HG03103 (cell line): ENCODE data around the gene EPGN.
"Not testable (repeated sequence)": the region's sequence is repeated elsewhere in the genome, so short reads cannot be mapped to it uniquely, and the experiment has no call there.

ENCODE experiments used
- ATAC-seq: cut with Tn5 transposase; IDR thresholded peaks from one replicate; pipeline ENCODE4 v1.9.1; 2021; ENCODE audit warnings: low read depth; ENCODE audit not compliant: unreplicated experiment

Gene EPGN

DNA sequence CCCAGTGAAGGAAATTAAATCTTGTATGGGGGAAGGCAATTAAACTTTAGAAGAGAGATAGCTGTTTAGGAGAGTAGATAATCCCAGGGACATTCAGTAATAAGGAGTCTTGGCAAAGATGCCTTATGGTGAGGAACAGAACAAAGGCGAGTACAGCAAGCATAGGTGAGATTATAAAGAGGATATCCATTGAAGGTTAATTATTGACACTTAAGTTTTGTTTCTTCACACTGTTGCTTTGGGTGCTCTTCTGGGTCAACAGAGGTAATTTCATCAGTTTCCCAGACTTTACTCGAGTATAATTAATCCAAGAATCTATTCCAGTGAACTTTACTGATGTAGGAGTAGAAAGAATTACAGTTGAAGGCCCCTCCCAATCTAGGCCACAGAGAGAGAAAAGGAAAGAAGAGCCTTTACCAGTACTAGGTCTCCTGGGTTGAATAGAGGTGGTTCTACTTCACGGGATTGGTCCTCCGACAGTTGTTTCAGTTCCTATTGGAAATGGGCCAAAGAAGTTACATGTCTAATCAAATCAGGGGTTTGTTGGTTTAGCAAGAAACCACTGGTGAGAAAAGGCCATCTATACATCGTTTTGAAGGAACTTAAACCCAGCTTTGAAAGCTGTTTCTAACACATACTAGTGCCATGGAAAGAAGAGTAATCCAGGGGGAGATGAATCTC lies 27.2 kb downstream of the EPGN start:
- peak; percentile 89 for ATAC-seq

DNA sequence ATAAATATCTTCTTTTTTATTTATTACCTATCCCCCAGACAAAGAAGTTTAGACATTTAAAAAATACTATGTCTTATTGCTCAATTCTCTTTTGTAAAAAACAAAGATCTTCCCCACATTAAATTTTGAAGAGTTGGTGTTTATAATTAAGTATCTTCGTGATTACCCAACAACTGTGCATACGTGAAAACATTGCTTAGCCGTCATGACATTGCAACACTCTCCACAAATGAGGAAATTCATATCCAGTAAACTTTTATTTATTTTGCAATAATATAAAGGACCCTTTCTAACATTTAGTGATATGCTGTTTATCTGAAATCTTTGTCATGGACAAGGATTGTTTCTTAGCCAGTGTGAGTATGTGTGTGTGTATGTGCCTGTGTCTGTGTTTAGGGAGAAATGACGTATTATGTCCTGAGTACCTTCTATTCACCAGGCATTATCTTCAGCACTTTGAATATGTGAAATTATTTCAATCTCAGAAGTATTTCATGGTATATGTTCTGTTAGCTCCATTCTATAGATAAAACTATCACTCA lies 30.6 kb downstream of the EPGN start:
- ATAC-seq: no peak

DNA sequence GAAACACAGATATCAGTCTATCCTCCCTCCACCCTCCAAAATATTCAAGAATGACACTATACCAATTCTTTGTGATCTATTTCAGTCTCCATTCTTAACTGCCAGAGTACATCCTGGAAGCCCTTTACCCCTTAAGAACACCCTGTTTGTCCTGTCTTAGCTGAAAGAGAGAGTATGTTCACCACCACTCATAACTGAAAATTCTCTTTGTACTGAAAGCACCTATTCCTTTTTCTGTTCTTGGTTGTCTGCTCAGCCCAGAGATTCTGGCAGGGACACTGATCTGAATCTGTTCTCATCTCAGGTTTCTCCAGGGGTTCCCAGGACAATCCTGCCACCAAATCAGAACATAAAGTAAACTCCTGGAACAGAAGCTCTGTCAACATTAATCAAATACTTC lies 31.2 kb downstream of the EPGN start:
- ATAC-seq: no peak

DNA sequence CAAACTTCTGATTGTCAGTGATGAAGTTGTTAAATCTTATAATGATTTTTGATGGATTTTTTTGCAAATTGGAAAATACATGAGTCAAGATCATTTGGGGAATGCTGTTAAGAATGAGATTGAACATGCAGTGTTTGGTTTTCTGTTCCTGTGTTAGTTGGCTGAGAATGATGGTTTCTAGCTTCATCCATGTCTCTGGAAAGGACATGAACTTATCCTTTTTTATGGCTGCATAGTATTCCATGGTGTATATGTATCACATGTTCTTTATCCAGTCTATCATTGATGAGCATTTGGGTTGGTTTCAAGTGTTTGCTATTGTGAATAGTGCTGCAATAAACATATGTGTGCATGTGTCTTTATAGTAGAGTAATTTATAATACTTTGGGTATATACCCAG lies 32.2 kb downstream of the EPGN start:
- ATAC-seq: not testable (repeated sequence)

DNA sequence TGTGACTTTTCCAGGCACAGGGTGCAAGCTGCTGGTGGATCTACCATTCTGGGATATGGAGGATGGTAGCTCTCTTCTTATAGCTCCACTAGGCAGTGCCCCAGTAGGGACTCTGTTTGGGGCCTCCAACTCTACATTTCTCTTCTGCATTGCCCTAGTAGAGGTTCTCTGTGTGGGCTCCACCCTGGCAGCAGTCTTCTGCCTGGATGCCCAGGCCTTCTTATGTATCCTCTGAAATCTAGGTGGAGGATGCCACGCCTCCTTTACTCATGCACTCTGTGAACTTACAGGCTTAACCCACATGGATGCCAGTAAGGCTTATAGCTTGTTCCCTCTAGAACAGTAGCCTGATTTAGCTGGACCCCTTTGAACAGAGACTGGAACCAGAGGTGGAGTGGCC lies 35.8 kb downstream of the EPGN start:
- no peak for ATAC-seq

DNA sequence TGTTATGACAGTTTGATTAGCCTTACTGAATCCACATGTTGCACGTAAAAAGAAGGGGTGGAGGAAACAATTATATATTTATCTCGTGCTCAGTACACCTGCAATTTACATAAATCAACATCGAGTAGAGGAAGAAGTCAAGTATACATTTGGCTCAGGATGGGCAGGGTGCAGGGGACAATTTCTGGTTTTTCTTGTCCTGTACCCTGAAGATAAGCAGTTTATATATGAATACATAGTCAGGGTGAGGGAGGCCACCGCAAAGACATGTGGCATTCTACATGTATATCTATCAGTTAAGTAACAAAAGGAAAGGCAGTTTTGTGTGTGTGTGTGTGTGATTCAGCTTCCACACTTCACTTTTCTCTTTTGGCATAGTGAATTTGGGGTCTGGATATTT lies 45.6 kb downstream of the EPGN start:
- ATAC-seq: no peak

DNA sequence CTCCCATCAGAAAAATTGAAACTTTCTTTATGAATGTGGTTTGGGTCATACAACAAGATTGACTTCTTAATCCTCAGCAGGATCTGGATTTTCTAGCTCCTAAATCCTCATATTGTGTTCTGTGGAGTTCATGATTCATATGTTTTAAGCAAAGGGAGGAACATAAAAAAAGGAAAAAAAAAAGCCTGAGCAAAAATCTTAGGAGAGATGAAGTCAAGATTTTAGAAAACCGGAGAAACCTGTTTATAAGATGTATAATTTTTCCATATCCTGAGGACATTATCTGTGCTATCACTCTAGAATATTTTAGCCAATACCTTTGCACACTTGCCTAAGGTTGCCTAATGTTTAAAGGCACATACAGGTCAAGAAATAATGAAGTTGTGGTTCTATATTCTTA lies 49.7 kb downstream of the EPGN start:
- ATAC-seq: no peak

DNA sequence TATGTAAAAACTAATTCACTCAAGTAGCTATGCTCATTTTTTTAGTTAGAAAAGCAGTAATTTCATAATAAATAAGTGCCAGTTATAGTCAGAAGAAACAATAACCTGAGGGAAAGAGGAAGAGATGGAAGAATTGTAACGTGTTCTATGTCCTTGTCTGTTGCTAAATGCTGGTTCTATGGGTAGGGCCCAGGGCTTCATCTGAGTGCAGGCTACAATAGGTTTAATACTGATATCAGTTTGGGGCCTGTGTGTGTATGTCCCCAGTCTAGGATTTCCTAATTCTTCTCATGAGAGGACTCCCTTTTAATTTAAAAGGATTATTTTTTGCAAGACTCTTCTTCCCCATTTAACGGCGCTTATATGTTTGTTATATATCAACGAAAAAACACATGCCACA lies 53.4 kb downstream of the EPGN start:
- ATAC-seq: no peak

DNA sequence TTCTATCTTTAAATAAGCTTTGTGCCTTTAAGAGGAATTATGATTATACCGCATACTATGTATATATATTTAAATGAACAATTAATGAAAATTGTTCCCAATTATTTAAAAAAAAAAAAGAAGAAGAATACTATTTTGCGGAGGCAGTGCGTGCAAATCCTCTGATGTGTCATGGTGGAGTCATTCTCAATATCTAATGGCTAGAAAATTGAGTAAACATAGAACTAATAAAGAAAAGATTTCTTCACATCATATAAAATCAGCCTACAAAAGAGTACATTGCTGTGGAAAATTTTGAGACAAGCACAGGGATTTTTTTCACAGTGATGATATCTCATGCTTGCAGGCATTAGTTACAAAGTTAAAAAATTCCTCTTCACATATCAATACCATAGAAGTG lies 54.1 kb downstream of the EPGN start:
- no peak for ATAC-seq

DNA sequence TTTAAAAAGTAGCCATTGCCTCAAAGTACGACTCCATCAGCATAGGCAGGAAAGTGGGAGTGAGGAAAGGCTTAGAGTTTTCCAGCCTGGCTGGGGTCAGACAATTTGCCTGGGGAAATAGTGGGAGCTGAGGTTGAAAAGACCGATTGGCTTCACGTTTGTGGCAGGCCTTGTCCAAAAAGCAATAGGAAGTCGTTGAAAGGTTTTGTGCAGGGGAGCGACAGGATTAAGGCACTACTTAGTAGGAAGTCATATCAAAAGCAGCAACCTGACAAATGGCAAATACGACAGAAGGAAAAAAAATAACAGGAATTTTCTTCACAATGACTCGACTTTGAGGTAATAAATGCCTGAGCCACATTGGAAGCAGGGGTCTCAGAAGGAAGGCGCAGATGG lies 56.0 kb downstream of the EPGN start:
- no peak for ATAC-seq

DNA sequence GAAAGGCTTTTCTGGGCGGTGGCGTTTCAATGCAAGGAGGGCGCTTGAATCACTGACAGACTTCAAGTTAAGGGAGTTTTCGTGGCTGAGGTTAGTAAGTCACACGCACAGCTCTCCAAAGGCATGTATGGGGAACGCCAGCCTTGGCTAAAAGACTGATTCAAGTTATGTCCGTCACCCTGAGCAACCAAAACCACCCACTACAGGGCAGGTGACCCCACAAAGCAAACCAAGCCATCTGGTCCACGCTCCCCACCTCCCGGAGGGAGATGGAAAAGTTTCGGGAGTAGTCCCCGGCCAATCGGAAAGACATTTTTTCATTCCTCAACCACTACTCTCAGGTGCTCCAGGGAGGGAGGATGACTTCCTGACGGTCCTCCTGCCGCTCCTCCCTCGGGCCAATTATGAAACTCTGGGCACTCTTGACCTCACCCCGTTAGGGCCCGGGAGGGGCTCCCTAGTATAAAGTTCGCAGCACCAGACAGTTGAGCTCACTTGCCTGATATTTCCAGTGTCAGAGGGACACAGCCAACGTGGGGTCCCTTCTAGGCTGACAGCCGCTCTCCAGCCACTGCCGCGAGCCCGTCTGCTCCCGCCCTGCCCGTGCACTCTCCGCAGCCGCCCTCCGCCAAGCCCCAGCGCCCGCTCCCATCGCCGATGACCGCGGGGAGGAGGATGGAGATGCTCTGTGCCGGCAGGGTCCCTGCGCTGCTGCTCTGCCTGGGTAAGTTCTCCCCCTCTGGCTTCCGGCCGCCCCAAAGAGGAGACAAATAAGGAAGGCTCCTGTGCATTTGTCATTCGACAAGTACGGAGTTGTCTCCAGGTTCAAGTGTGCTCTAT lies 56.6 kb downstream of the EPGN start, which contains the start of gene EREG:
Gene EREG (plus strand): TSS at position 494 of the 840 bp plus-strand sequence. CDS start 164 bp downstream, at position 658.
- no peak for ATAC-seq

DNA sequence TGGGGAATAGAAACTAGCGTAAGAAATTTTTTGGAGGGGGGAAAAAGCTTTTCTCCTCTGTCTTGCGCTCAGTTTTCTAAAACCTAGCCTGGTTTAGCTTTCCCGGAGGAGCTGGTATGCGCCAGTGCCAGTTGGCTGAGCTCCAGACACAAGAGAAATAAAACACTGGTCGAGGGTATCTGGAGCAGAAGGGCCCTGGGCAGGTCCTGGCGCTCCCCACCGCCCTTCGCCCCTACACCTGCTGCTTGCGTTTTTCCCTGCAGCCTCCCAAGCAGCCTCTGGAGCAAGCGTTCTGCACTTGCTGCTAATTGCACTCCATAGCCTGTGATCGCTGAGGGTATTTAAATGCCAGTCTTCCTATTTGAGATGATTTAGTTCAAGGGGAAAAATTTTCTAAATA lies 57.5 kb downstream of the EPGN start:
- no peak for ATAC-seq
